ENCODE measurements around the gene RPS3A. TPM values are rescaled to one million over a fixed set of nuclear protein-coding genes. Genes with fewer than 3 reads are reported as not detected.
A peak's percentile ranks its signal among the peaks of the same experiment; 100 is the strongest.

RPS3A gene
- total RNA-seq, 1 donor: 1,627 TPM

- no peaks in the 10 kb centered on the region for H3K4me1 ChIP-seq (ENCODE audit: insufficient read depth, low read length)
- no peak overlapping the region for H3K4me2 ChIP-seq (ENCODE audit: insufficient read depth, low read length)
- H3K36me3 ChIP-seq (ENCODE audit: insufficient read depth, low read length): peaks cover 2% of the 10 kb centered on the region
- H3K27ac ChIP-seq (ENCODE audit: low read depth, low read length): no peak overlapping the region
- no peak overlapping the region for H2AFZ ChIP-seq (ENCODE audit: low read length)
- H3K4me3 ChIP-seq (ENCODE audit: insufficient read depth, low read length): no peak overlapping the region
- no peaks in the 10 kb centered on the region for H3K27me3 ChIP-seq (ENCODE audit: insufficient read depth, low read length)
- H3K79me2 ChIP-seq (ENCODE audit: insufficient read depth, low read length): peaks cover 7% of the 10 kb centered on the region
- peak; percentile 58 for DNase-seq (ENCODE audit: insufficient read length, low spot score, missing footprints)
- H3K9me3 ChIP-seq (ENCODE audit: low read depth, low read length): no peaks in the 10 kb centered on the region
- peaks cover 4% of the 10 kb centered on the region for H4K20me1 ChIP-seq (ENCODE audit: insufficient read depth, low read length)
- no peak for TF ChIP-seq CTCF (IDR thresholded peaks at IDR 0.05; ENCODE audit: extremely low read depth, low read depth, low read length)
Measured at GRCh38 chr4:151095142-151095541, 4.3 kb upstream of the RPS3A start.

DNA sequence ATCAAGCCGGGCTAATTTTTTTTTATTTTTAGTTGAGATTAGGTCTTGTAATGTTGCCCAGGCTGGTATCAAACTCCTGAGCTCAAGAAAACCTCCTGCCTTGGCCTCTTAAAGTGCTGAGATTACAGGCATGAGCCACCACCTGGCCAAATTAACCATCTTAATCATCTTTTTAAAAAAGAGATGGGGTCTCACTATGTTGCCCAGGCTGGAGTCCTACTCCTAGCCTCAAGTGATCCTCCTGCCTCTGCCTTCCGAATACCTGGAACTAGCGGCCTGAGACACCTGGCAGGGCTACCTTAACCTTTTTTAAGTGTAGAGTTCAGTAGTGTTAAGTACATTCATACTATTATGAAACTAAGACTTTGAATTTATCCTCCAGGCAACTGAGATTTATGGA, 1.7 kb upstream of the RPS3A start:
- Histone ChIP-seq H3K4me2 (ENCODE audit: insufficient read depth, low read length) (no peak overlapping the region), H3K79me2 (ENCODE audit: insufficient read depth, low read length) (peaks cover 33% of the 10 kb centered on the region), H3K36me3 (ENCODE audit: insufficient read depth, low read length) (peaks cover 28% of the 10 kb centered on the region), H3K4me1 (ENCODE audit: insufficient read depth, low read length) (peaks cover 19% of the 10 kb centered on the region), H3K9me3 (ENCODE audit: low read depth, low read length) (no peaks in the 10 kb centered on the region), H3K4me3 (ENCODE audit: insufficient read depth, low read length) (no peak overlapping the region), H3K27me3 (ENCODE audit: insufficient read depth, low read length) (no peaks in the 10 kb centered on the region), H4K20me1 (ENCODE audit: insufficient read depth, low read length) (peaks cover 30% of the 10 kb centered on the region), H3K27ac (ENCODE audit: low read depth, low read length) (no peak overlapping the region), H2AFZ (ENCODE audit: low read length) (no peak overlapping the region)
- TF ChIP-seq CTCF (IDR thresholded peaks at IDR 0.05; ENCODE audit: extremely low read depth, low read depth, low read length): no peak
- DNase-seq (ENCODE audit: insufficient read length, low spot score, missing footprints): no peak

DNA sequence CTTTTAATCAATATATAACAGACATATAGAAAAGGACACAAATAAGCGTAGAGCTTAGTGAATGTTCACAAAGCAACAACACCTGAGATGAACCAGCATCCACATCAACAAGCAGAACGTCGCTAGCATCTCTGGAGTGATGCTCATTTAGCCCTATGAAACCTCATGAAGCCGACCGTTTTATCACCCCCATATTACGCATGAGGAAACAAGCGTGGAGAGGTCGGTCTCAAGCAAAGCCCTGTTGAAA, 524 bp upstream of the RPS3A start:
- Histone ChIP-seq H3K9me3 (ENCODE audit: low read depth, low read length) (no peaks in the 10 kb centered on the region), H3K4me2 (ENCODE audit: insufficient read depth, low read length) (peak overlapping the region; percentile 91), H3K79me2 (ENCODE audit: insufficient read depth, low read length) (peaks cover 38% of the 10 kb centered on the region), H3K4me1 (ENCODE audit: insufficient read depth, low read length) (peaks cover 19% of the 10 kb centered on the region), H3K27ac (ENCODE audit: low read depth, low read length) (peak overlapping the region; percentile 93), H3K36me3 (ENCODE audit: insufficient read depth, low read length) (peaks cover 39% of the 10 kb centered on the region), H3K4me3 (ENCODE audit: insufficient read depth, low read length) (peak overlapping the region; percentile 95), H4K20me1 (ENCODE audit: insufficient read depth, low read length) (peaks cover 36% of the 10 kb centered on the region), H2AFZ (ENCODE audit: low read length) (peak overlapping the region; percentile 59), H3K27me3 (ENCODE audit: insufficient read depth, low read length) (no peaks in the 10 kb centered on the region)
- no peak for DNase-seq (ENCODE audit: insufficient read length, low spot score, missing footprints)
- TF ChIP-seq CTCF (IDR thresholded peaks at IDR 0.05; ENCODE audit: extremely low read depth, low read depth, low read length): no peak

GRCh38 chr4:151099976-151100417, 569 bp downstream of the RPS3A start:
- H3K79me2 ChIP-seq (ENCODE audit: insufficient read depth, low read length): peaks cover 38% of the 10 kb centered on the region
- peaks cover 19% of the 10 kb centered on the region for H3K4me1 ChIP-seq (ENCODE audit: insufficient read depth, low read length)
- peaks cover 40% of the 10 kb centered on the region for H4K20me1 ChIP-seq (ENCODE audit: insufficient read depth, low read length)
- no peak for DNase-seq (ENCODE audit: insufficient read length, low spot score, missing footprints)
- H3K27me3 ChIP-seq (ENCODE audit: insufficient read depth, low read length): no peaks in the 10 kb centered on the region
- peak overlapping the region; percentile 93 for H3K27ac ChIP-seq (ENCODE audit: low read depth, low read length)
- peak overlapping the region; percentile 95 for H3K4me3 ChIP-seq (ENCODE audit: insufficient read depth, low read length)
- no peak for TF ChIP-seq CTCF (IDR thresholded peaks at IDR 0.05; ENCODE audit: extremely low read depth, low read depth, low read length)
- peak overlapping the region; percentile 91 for H3K4me2 ChIP-seq (ENCODE audit: insufficient read depth, low read length)
- peaks cover 50% of the 10 kb centered on the region for H3K36me3 ChIP-seq (ENCODE audit: insufficient read depth, low read length)
- no peaks in the 10 kb centered on the region for H3K9me3 ChIP-seq (ENCODE audit: low read depth, low read length)
- H2AFZ ChIP-seq (ENCODE audit: low read length): peak overlapping the region; percentile 95
